Gastrocnemius medialis (tissue), 4 donors: ENCODE results near the gene OTUD1.

Source experiments
- POLR2A ChIP-seq, 2 donors: fragments of 450-650 bp; IDR thresholded peaks; one replicate each; pipeline ENCODE4 v1.6.1; 2017; ENCODE audit warnings: antibody characterized with exemption in 2 of 2, mild to moderate bottlenecking in 2 of 2, moderate library complexity in 2 of 2
- TF ChIP-seq, protein P1 (sequence below), 5 experiments: fragments of 450-650 bp in 3 of 5; fragments of 200-600 bp in 2 of 5; sonication (generic) in 2 of 5; IDR thresholded peaks in 4 of 5; conservative IDR thresholded peaks in 1 of 5; 1 replicate in 4 of 5; 2 replicates in 1 of 5; pipeline ENCODE4 v1.5.1; 2016 to 2019; ENCODE audit warnings: antibody characterized with exemption in 5 of 5, mild to moderate bottlenecking in 3 of 5, moderate library complexity in 3 of 5

DNA sequence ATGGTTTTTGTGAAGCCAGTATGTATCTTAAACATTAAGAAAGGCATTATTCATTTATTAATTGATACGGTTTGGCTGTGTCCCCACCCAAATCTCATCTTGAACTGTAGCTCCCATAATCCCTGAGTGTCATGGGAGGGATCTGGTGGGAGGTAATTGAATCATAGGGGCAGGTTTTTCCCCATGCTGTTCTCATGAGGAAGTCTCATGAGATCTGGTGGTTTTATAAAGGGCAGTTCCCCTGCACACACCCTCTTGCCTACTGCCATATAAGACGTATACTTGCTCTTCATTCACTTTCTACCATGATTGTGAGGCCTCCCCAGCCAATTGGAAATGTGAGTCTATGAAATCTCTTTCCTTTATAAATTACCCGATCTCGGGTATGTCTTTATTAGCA, 28.1 kb downstream of the OTUD1 start:
- TF ChIP-seq POLR2A (IDR thresholded peaks at IDR 0.05) = no peak
- TF ChIP-seq, protein P1, sequence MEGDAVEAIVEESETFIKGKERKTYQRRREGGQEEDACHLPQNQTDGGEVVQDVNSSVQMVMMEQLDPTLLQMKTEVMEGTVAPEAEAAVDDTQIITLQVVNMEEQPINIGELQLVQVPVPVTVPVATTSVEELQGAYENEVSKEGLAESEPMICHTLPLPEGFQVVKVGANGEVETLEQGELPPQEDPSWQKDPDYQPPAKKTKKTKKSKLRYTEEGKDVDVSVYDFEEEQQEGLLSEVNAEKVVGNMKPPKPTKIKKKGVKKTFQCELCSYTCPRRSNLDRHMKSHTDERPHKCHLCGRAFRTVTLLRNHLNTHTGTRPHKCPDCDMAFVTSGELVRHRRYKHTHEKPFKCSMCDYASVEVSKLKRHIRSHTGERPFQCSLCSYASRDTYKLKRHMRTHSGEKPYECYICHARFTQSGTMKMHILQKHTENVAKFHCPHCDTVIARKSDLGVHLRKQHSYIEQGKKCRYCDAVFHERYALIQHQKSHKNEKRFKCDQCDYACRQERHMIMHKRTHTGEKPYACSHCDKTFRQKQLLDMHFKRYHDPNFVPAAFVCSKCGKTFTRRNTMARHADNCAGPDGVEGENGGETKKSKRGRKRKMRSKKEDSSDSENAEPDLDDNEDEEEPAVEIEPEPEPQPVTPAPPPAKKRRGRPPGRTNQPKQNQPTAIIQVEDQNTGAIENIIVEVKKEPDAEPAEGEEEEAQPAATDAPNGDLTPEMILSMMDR (IDR thresholded peaks at IDR 0.05 in 4 of 5, conservative IDR thresholded peaks at IDR 0.05 in 1 of 5) = no peak
